ENCODE results near the gene TRPM2. TPM values are rescaled to one million over a fixed set of nuclear protein-coding genes. Genes with fewer than 3 reads are reported as not detected.

Gene TRPM2
- total RNA-seq, 1 donor from 2014 or later = 2.2 TPM

GRCh38 chr21:44485254-44485793, 131.9 kb downstream of the TRPM2 start:
- no peak for DNase-seq

GRCh38 chr21:44485796-44486195, 132.4 kb downstream of the TRPM2 start:
- DNase-seq = no peak

GRCh38 chr21:44486302-44486701, 132.9 kb downstream of the TRPM2 start:
- no peak for DNase-seq

- no peak for DNase-seq
Measured at GRCh38 chr21:44487831-44488230, 134.4 kb downstream of the TRPM2 start.

- no peak for DNase-seq
Measured at GRCh38 chr21:44489962-44490361, 136.5 kb downstream of the TRPM2 start.

GRCh38 chr21:44490405-44490804, 137.0 kb downstream of the TRPM2 start:
- DNase-seq = no peak

GRCh38 chr21:44490816-44491215, 137.4 kb downstream of the TRPM2 start:
- DNase-seq = no peak

Small RNA genes within 50 kb of the gene (small RNA-seq; reads per million reads assigned to genes)
- not detected for gene RF00285 (ENCODE audit: low replicate concordance)

Other genes starting within 250 kb of the TRPM2 start
- gene PWP2, start 246.2 kb upstream of the TRPM2 start, total RNA-seq = 26.0 TPM
- gene GATD3, start 219.9 kb upstream of the TRPM2 start, total RNA-seq = 63.2 TPM
- 3.1 TPM for gene ICOSLG, start 112.7 kb upstream of the TRPM2 start, total RNA-seq
- not detected for gene DNMT3L, start 91.7 kb upstream of the TRPM2 start, total RNA-seq
- gene AIRE, start 67.7 kb upstream of the TRPM2 start, total RNA-seq = 0.10 TPM
- gene PFKL, start 53.6 kb upstream of the TRPM2 start, total RNA-seq = 115 TPM
- gene CFAP410, start 14.2 kb upstream of the TRPM2 start, total RNA-seq = 19.6 TPM
- 2.4 TPM for gene LRRC3, start 101.9 kb downstream of the TRPM2 start, total RNA-seq
- gene KRTAP10-1, start 186.6 kb downstream of the TRPM2 start, total RNA-seq = not detected
- not detected for gene KRTAP10-2, start 197.9 kb downstream of the TRPM2 start, total RNA-seq
- gene KRTAP10-3, start 205.2 kb downstream of the TRPM2 start, total RNA-seq = not detected
- not detected for gene KRTAP10-4, start 220.1 kb downstream of the TRPM2 start, total RNA-seq
- gene KRTAP10-5, start 227.0 kb downstream of the TRPM2 start, total RNA-seq = not detected
- not detected for gene KRTAP10-6, start 238.9 kb downstream of the TRPM2 start, total RNA-seq
- not detected for gene KRTAP10-7, start 247.0 kb downstream of the TRPM2 start, total RNA-seq